ENCODE results near the gene AP1G2.

- TF ChIP-seq REST (IDR thresholded peaks at IDR 0.05; ENCODE audit: low read depth) = no peak
- TF ChIP-seq POLR2A (IDR thresholded peaks at IDR 0.05; ENCODE audit: borderline replicate concordance, extremely low read depth, insufficient read depth, insufficient read length) = no peak
- TF ChIP-seq CTCF (IDR thresholded peaks at IDR 0.05 in 2 of 3, conservative IDR thresholded peaks at IDR 0.05 in 1 of 3; ENCODE audit: borderline replicate concordance in 1 of 3, insufficient read depth in 1 of 3, low read depth in 2 of 3, low read length in 2 of 3) = no peak
- no peak for TF ChIP-seq SP1 (IDR thresholded peaks at IDR 0.05; ENCODE audit: low read depth)
- TF ChIP-seq EZH2phosphoT487 (IDR thresholded peaks at IDR 0.05; ENCODE audit: borderline replicate concordance) = no peak
- TF ChIP-seq ZNF274 (IDR thresholded peaks at IDR 0.05; ENCODE audit: low read depth, low read length) = no peak
- no peak for TF ChIP-seq EZH2 (IDR thresholded peaks at IDR 0.05)
These were observed 53.6 kb downstream of the AP1G2 start for GRCh38 chr14:23513818-23514643.
